HUES48 (cell line): ENCODE results near the gene GNAI1.
"Not testable (repeated sequence)": the region's sequence is repeated elsewhere in the genome, so short reads cannot be mapped to it uniquely, and the experiment has no call there.

Experiments used
- H3K27ac ChIP-seq: one replicate; pipeline ENCODE4 v1.7.0; 2013; ENCODE audit warnings: low read depth, low read length, inconsistent platforms
- H3K27me3 ChIP-seq: 2 replicates; pipeline ENCODE4 v1.6.1; 2013; ENCODE audit warnings: mild to moderate bottlenecking, low read length; ENCODE audit not compliant: control insufficient read depth, insufficient read depth
- H3K36me3 ChIP-seq: 2 replicates; pipeline ENCODE4 v1.6.1; 2013; ENCODE audit warnings: low read length; ENCODE audit not compliant: control insufficient read depth, insufficient read depth
- H3K4me1 ChIP-seq: 2 replicates; pipeline ENCODE4 v1.6.1; 2013; ENCODE audit warnings: mild to moderate bottlenecking, low read length; ENCODE audit not compliant: control insufficient read depth, insufficient read depth
- H3K4me3 ChIP-seq: 2 replicates; pipeline ENCODE4 v1.5.1; 2013; ENCODE audit warnings: mild to moderate bottlenecking, low read depth, low read length
- H3K9ac ChIP-seq: 2 replicates; pipeline ENCODE4 v1.6.1; 2013; ENCODE audit warnings: mild to moderate bottlenecking, low read depth, low read length, moderate library complexity
- H3K9me3 ChIP-seq: 2 replicates; pipeline ENCODE4 v1.6.1; 2013; ENCODE audit warnings: low read length; ENCODE audit not compliant: control insufficient read depth, insufficient read depth

The GNAI1 gene

GRCh38 chr7:80146545-80147182 is 12.0 kb downstream of the GNAI1 start:
- Histone ChIP-seq H3K4me1 (peaks cover 46% of the 10 kb centered on the region), H3K27me3 (no peaks in the 10 kb centered on the region), H3K9ac (no peak overlapping the region), H3K9me3 (no peaks in the 10 kb centered on the region), H3K36me3 (no peaks in the 10 kb centered on the region), H3K27ac (no peak overlapping the region), H3K4me3 (no peak overlapping the region)

- H3K4me3 ChIP-seq = no peak overlapping the region
- no peak overlapping the region for H3K27ac ChIP-seq
- H3K9ac ChIP-seq = no peak overlapping the region
These were observed 13.1 kb downstream of the GNAI1 start for GRCh38 chr7:80147543-80148391.

GRCh38 chr7:80150611-80151273 is 16.1 kb downstream of the GNAI1 start:
- no peak overlapping the region for H3K27ac ChIP-seq
- peaks cover 53% of the 10 kb centered on the region for H3K4me1 ChIP-seq
- H3K27me3 ChIP-seq = no peaks in the 10 kb centered on the region
- no peaks in the 10 kb centered on the region for H3K9me3 ChIP-seq
- no peak overlapping the region for H3K9ac ChIP-seq
- no peak overlapping the region for H3K4me3 ChIP-seq
- H3K36me3 ChIP-seq = no peaks in the 10 kb centered on the region

More at GRCh38 chr7:80147543-80148391, 13.1 kb downstream of the GNAI1 start:
- no peaks in the 10 kb centered on the region for H3K27me3 ChIP-seq
- H3K9me3 ChIP-seq = no peaks in the 10 kb centered on the region
- H3K4me1 ChIP-seq = peaks cover 51% of the 10 kb centered on the region
- H3K36me3 ChIP-seq = no peaks in the 10 kb centered on the region

- H3K4me3 ChIP-seq = no peak overlapping the region
- H3K27me3 ChIP-seq = no peaks in the 10 kb centered on the region
- H3K9ac ChIP-seq = no peak overlapping the region
- H3K27ac ChIP-seq = no peak overlapping the region
- H3K36me3 ChIP-seq = no peaks in the 10 kb centered on the region
- no peaks in the 10 kb centered on the region for H3K9me3 ChIP-seq
- H3K4me1 ChIP-seq = peaks cover 48% of the 10 kb centered on the region
These were observed 16.6 kb downstream of the GNAI1 start for GRCh38 chr7:80151274-80151665.

GRCh38 chr7:80153446-80153845 is 18.8 kb downstream of the GNAI1 start:
- Histone ChIP-seq H3K4me1 (peaks cover 39% of the 10 kb centered on the region), H3K4me3 (no peak overlapping the region), H3K9me3 (no peaks in the 10 kb centered on the region), H3K27ac (no peak overlapping the region), H3K9ac (no peak overlapping the region), H3K27me3 (no peaks in the 10 kb centered on the region), H3K36me3 (no peaks in the 10 kb centered on the region)

GRCh38 chr7:80154656-80155333 is 20.2 kb downstream of the GNAI1 start:
- H3K4me1 ChIP-seq = peaks cover 34% of the 10 kb centered on the region
- H3K27ac ChIP-seq = no peak overlapping the region

GRCh38 chr7:80155374-80155773 is 20.7 kb downstream of the GNAI1 start:
- Histone ChIP-seq H3K27ac (no peak overlapping the region), H3K4me1 (peaks cover 31% of the 10 kb centered on the region), H3K9ac (no peak overlapping the region)

More at GRCh38 chr7:80154656-80155333, 20.2 kb downstream of the GNAI1 start:
- H3K9ac ChIP-seq = no peak overlapping the region
- no peaks in the 10 kb centered on the region for H3K9me3 ChIP-seq
- H3K27me3 ChIP-seq = no peaks in the 10 kb centered on the region
- H3K4me3 ChIP-seq = no peak overlapping the region
- no peaks in the 10 kb centered on the region for H3K36me3 ChIP-seq

GRCh38 chr7:80157770-80158169 is 23.1 kb downstream of the GNAI1 start:
- H3K9ac ChIP-seq, H3K9me3 ChIP-seq, H3K27ac ChIP-seq, H3K4me3 ChIP-seq, H3K27me3 ChIP-seq, H3K36me3 ChIP-seq: not testable (repeated sequence)
- H3K4me1 ChIP-seq = peaks cover 13% of the 10 kb centered on the region

More at GRCh38 chr7:80155374-80155773, 20.7 kb downstream of the GNAI1 start:
- Histone ChIP-seq H3K36me3 (no peaks in the 10 kb centered on the region), H3K9me3 (no peaks in the 10 kb centered on the region), H3K4me3 (no peak overlapping the region), H3K27me3 (no peaks in the 10 kb centered on the region)

GRCh38 chr7:80159802-80160201 is 25.2 kb downstream of the GNAI1 start:
- Histone ChIP-seq H3K4me3 (no peak overlapping the region), H3K36me3 (no peaks in the 10 kb centered on the region), H3K27ac (no peak overlapping the region), H3K9me3 (no peaks in the 10 kb centered on the region), H3K27me3 (no peaks in the 10 kb centered on the region), H3K9ac (no peak overlapping the region), H3K4me1 (peaks cover 8% of the 10 kb centered on the region)

GRCh38 chr7:80161466-80161865 is 26.8 kb downstream of the GNAI1 start:
- H3K4me1 ChIP-seq = peaks cover 25% of the 10 kb centered on the region
- H3K36me3 ChIP-seq = no peaks in the 10 kb centered on the region
- H3K9me3 ChIP-seq = no peaks in the 10 kb centered on the region
- H3K9ac ChIP-seq = no peak overlapping the region
- H3K4me3 ChIP-seq = no peak overlapping the region
- no peak overlapping the region for H3K27ac ChIP-seq
- no peaks in the 10 kb centered on the region for H3K27me3 ChIP-seq
